Measurements from ENCODE around the gene SLC47A2.

GRCh38 chr17:19738073-19738449 lies 21.7 kb upstream of the SLC47A2 start:
- TF ChIP-seq CTCF (IDR thresholded peaks at IDR 0.05), result no peak
- no peak for TF ChIP-seq EP300 (IDR thresholded peaks at IDR 0.05)

Data from esophagus muscularis mucosa (tissue), 3 donors.